SU-DHL-6 (cell line): Measurements from ENCODE around the gene RBFOX1.

Experiments used
- EZH2phosphoT487 ChIP-seq: fragments of 200-600 bp; sonication (generic), shearing (Covaris generic); conservative IDR thresholded peaks from 2 replicates; pipeline ENCODE4 v1.6.1; 2018; ENCODE audit warnings: mild to moderate bottlenecking, antibody characterized with exemption, low read length, moderate library complexity, mixed read lengths
- TF ChIP-seq, protein P1 (sequence below): fragments of 200-600 bp; sonication (generic); IDR thresholded peaks from one replicate; pipeline ENCODE4 v1.5.1; 2017; ENCODE audit warnings: antibody characterized with exemption, mild to moderate bottlenecking, low read length, moderate library complexity; ENCODE audit not compliant: insufficient read depth, poor library complexity, severe bottlenecking

DNA sequence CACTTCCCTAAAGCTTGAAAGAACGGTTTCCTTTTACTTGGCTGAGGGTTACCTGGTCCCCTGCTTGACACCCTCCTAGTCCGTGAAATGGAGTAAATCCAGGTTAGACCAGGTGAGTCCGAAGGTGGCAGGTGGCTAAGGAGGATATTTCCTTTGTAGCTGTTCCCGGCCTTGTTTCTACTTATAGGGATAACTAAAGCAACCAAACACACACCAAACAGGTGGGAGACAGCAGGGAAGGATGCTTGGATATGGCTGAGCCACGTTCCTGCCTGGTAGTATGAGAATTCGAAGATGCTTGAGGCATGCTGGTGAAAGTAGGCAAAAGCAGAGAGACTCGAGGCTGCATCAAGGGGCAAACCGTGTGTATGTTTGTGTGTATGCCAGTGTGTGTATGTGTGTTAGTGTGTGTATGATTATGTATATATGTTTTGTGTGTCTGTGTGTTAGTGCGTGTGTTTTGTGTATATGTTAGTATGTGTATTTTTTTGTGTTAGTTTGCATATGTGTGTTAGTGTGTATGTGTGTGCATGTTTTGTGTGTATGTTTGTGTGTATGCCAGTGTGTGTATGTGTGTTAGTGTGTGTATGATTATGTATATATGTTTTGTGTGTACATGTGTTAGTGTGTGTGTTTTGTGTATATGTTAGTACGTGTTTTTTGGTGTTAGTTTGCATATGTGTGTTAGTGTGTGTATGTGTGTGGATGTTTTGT lies 28.9 kb downstream of the RBFOX1 start:
- TF ChIP-seq, protein P1, sequence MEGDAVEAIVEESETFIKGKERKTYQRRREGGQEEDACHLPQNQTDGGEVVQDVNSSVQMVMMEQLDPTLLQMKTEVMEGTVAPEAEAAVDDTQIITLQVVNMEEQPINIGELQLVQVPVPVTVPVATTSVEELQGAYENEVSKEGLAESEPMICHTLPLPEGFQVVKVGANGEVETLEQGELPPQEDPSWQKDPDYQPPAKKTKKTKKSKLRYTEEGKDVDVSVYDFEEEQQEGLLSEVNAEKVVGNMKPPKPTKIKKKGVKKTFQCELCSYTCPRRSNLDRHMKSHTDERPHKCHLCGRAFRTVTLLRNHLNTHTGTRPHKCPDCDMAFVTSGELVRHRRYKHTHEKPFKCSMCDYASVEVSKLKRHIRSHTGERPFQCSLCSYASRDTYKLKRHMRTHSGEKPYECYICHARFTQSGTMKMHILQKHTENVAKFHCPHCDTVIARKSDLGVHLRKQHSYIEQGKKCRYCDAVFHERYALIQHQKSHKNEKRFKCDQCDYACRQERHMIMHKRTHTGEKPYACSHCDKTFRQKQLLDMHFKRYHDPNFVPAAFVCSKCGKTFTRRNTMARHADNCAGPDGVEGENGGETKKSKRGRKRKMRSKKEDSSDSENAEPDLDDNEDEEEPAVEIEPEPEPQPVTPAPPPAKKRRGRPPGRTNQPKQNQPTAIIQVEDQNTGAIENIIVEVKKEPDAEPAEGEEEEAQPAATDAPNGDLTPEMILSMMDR = no peak
- TF ChIP-seq EZH2phosphoT487 = no peak
